ENCODE measurements around the gene PIK3CD.

PIK3CD gene

GRCh38 chr1:9721606-9722377, 70.3 kb downstream of the PIK3CD start:
- no peak for DNase-seq

- no peak for DNase-seq
Measured at GRCh38 chr1:9722378-9722749, 70.8 kb downstream of the PIK3CD start.

- no peak for DNase-seq
Measured at GRCh38 chr1:9723068-9723805, 71.7 kb downstream of the PIK3CD start.

- DNase-seq: no peak
Measured at GRCh38 chr1:9723926-9724325, 72.4 kb downstream of the PIK3CD start.

- no peak for DNase-seq
Measured at GRCh38 chr1:9724706-9725476, 73.4 kb downstream of the PIK3CD start.

GRCh38 chr1:9726406-9726805, 74.9 kb downstream of the PIK3CD start:
- DNase-seq: no peak

- no peak for DNase-seq
Measured at GRCh38 chr1:9726905-9727595, 75.5 kb downstream of the PIK3CD start.

- no peak for DNase-seq
Measured at GRCh38 chr1:9728451-9729295, 77.1 kb downstream of the PIK3CD start.

GRCh38 chr1:9729523-9729922, 78.0 kb downstream of the PIK3CD start:
- DNase-seq: no peak

GRCh38 chr1:9730096-9730901, 78.8 kb downstream of the PIK3CD start:
- DNase-seq: no peak

GRCh38 chr1:9731051-9731537, 79.6 kb downstream of the PIK3CD start:
- no peak for DNase-seq

GRCh38 chr1:9731561-9731960, 80.0 kb downstream of the PIK3CD start:
- no peak for DNase-seq

- DNase-seq: no peak
Measured at GRCh38 chr1:9732123-9732971, 80.8 kb downstream of the PIK3CD start.

- DNase-seq: no peak
Measured at GRCh38 chr1:9733160-9733789, 81.7 kb downstream of the PIK3CD start.

- no peak for DNase-seq
Measured at GRCh38 chr1:9735800-9736199, 84.3 kb downstream of the PIK3CD start.

GRCh38 chr1:9736241-9736640, 84.7 kb downstream of the PIK3CD start:
- no peak for DNase-seq

GRCh38 chr1:9737057-9737456, 85.5 kb downstream of the PIK3CD start:
- DNase-seq: no peak

- no peak for DNase-seq
Measured at GRCh38 chr1:9737671-9738070, 86.1 kb downstream of the PIK3CD start.

- no peak for DNase-seq
Measured at GRCh38 chr1:9744106-9744799, 92.7 kb downstream of the PIK3CD start.

Measured in left hindlimb (tissue), 1 donor.